GM19467 (cell line): ENCODE results near the gene ZBTB16.

ENCODE experiments used
- ATAC-seq: cut with Tn5 transposase; IDR thresholded peaks from one replicate; pipeline ENCODE4 v1.9.1; 2021; ENCODE audit warnings: mild to moderate bottlenecking, moderate library complexity; ENCODE audit not compliant: unreplicated experiment

The ZBTB16 gene

DNA sequence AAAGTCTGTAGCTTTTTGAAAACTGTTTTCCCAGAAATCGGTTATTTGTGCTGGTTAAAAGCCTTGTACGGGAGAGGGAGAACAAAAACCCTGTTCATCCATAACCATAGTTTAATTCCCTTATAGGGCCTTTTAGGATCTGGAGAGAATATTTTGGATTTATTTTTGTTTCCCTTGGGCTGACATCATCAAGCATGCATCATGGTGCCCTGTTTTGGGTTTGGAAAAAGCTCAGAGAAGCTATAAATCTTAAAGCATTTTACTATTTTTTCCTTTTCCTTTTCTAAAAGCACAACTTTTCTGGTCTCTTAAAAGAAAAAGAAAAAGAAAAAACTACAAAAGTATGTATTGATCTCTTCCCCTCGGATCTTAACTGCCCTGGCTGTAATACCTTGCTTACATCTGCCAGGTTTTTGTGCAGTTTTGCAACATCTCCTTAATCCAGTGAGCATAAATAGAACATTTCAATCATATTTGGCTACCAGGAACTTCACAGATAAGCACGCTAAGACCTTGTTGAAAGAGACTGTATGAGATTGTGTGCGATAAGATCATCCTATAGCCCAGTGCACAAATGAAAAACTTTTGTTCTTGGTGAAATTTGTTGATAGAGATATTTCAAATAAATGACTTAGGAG is 88.0 kb downstream of the ZBTB16 start:
- ATAC-seq = no peak

DNA sequence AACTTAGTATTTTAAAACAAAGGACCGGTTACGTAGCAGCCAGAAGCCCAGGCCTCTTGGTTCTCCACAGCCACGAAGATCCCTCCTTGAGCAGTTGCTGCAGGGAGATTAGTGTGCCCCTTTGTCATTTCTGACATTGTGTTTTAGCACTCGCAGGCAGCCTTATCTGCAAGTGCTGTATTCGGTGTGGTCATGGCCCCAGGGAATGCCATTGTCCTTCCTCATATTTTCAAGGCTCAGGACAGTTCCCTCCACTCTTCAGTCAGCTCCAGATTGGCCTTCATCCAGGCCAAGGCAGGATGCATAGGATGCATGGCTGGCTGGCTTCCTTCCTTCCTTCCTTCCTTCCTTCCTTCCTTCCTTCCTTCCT is 88.5 kb downstream of the ZBTB16 start:
- no peak for ATAC-seq

DNA sequence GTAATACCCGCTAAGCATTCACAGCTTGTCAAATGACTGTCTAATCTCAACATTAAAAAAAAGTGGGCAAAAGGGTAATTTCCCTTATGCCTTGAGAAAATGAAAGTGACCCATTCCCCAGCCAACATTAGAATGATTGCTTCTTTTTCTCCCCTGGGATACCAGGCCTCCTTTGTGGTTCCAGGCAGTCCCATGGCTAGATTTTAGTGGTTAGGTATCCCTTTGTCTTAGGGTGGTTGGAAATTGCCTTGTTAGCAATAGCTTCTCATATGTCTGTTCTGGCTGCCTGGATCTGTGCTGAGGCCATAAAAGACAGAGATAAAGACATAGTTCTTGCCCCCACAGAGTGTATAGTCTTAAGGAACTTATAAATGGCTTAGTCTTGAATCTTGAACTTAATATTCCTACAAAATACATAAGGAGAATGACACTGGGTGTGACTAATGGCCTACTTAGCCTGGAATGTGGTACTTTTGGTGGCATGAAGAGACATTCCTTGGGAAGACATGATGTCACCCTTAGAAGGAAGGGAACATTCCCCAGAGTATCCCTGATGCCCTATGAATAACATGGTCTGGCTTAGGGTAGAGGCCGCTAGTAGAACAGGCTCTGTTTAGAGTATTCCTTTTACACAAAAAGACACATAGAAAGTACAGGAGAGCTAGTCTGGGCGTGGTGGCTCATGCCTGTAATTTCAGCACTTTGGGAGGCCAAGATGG is 90.3 kb downstream of the ZBTB16 start:
- ATAC-seq = no peak

DNA sequence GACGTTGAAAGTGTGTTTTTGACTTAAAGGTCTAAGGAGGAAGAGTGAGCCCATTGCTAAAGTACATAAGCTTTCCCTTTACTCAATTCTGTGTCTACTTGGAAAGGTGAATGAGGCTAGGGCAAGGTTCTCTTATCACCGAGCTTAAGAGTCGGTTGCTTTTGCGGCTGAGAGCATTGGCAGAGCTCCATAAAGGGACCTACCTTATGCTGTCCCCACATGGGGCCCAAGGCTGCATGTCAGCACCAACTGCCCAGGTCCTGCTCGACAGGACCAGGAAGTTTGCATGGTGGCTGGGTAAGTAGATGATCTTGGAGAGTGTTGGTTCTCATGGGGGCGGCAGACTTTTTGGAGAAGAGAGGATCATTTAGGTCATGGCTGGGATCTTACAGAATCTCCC is 91.2 kb downstream of the ZBTB16 start:
- no peak for ATAC-seq

DNA sequence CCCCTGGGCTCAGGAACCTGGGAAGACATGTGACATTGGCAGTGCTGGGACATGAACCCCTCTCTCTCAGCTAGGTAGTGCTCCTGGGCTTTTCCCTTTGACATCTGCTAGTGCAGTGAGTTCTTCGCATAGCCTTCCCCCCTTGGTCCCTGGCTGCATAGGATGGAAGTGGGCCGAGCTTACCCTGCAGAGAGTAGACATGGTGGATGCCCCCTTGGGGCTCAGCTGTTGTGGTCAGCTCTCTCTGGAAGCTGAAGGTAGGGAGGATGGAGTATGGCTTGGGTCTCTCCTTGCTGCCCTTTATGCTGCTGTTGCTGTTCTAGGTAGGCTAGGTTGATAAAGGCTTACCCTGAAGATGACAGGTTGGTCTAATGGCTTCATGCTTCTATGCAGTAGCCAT is 92.1 kb downstream of the ZBTB16 start:
- no peak for ATAC-seq

DNA sequence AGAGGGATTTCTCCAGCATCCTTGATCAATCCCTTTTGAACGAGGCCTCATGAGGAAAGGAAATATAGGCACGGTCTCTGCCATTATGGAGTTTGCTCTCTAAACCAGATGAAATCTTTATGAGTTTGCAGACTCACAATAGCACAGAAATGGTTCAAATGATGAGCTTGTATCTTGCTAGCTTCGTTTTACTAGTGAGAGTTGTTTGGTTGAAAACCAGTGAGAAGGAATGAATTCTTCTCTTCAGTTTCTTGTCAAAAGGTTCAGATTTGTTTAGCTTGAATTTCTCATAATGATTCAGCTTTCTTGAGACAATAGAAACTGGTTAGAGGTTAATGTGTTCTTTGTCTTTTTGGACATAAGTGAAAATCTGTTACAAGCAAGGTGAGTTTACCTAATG is 92.7 kb downstream of the ZBTB16 start:
- ATAC-seq = no peak

DNA sequence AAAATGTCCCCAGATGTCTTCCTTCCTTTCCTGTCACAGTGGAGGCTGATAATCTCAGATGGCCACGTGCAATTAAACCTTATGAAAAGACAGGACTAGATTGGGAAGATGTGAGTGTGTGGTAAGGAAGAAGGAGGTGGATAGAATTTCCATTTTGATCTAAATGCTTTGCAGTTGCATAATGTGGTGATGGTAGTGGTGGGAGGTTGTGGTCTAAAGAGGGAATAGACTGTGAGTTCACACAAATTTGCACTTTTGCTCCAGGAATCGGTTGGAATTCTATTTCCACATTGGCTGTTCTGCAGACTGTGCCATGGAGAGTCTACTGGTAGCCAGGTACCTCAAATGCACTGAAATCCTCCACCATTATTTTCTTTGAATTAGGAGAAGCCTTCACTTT is 93.3 kb downstream of the ZBTB16 start:
- ATAC-seq = no peak

DNA sequence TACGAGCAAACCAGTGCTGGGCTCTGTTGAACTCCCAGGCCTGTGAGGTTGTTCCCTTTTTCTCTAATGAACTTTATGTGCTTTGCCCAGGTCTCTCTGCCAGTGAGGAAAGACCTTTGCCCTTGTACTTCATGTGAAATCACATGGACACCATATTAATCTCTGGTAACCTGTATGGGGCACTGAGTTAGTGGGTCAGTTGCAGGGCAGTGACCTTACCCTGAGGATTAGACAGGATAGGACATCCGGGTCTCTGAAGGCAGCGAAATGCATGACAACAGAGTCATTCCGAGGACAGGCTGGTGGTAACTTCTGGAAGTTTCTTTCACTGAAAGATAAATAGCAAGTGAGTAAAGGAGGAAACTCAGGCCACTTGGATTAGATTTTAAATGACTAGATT is 93.7 kb downstream of the ZBTB16 start:
- no peak for ATAC-seq

DNA sequence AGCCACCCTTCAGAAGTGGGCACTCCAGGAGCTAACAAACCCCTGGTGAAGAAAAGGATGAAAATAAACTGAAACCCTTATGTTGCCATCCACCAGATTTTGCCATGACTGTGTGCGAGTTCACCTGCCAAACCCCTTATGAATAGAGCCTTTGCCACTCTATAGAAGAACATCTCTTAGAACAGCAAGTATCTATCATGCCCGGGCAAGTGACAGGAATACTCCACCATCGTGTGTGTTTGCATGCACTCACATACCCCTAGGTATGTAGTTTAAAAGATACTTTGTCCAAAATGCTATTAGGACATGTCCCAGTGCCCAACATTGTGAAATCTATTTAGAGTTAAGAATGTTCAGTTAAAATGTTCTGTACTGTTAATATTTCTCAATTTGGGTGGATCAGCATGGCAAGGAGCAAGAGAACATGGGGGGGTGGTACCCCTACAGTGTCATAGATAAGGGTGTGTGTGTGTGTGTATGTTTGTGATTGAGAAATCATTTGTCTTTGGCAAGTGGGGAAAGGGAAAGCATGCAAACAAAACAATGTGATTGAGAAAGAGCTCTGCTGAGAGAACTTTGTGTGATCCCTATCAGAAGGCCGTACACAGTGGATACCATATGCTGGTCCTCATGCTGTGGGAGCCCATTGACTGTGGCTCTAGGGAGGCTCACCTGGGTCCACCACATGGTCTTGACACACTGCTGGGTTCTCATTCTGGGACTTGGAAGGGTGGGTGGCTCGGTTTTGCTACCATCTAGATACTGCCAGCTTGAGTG is 94.9 kb downstream of the ZBTB16 start:
- ATAC-seq = no peak

DNA sequence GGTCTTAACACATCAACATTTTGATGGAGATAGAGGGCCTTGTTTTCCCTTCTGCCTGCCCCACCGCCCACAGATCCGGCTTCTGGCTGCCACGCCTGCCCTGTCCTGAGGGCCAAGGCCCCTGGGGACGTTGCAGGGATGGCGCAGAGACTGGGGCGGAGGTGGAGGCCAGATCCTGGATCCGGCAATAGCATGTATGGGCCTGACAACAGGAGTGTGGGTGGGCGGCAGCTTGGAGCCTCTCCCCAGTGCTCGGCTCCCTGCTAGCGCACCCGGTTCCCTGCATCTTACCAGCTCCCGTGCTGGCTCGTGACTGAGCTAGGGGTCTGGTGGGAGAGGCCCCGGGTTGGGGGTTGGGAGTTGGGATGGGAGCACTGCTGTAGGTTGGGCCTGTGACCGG is 95.6 kb downstream of the ZBTB16 start:
- no peak for ATAC-seq

DNA sequence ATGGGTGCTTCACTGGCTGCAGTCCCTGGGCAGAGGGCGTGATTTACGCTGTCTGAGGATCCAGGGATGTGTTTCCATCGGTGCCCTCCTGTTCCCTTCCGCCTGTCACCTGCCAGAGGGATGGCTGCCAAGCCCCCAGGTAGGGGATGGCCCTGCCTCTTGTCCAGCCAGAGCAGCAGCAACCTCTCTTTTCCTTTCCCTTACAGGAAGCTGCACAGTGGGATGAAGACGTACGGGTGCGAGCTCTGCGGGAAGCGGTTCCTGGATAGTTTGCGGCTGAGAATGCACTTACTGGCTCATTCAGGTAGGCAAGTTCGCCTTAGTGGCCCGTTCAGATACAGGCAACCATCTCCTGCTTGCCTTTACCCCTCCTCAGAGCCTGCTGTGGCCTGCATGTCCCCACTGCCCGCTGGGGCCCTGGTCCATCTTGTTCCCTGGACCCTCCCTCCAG is 96.6 kb downstream of the ZBTB16 start:
- ATAC-seq = no peak

DNA sequence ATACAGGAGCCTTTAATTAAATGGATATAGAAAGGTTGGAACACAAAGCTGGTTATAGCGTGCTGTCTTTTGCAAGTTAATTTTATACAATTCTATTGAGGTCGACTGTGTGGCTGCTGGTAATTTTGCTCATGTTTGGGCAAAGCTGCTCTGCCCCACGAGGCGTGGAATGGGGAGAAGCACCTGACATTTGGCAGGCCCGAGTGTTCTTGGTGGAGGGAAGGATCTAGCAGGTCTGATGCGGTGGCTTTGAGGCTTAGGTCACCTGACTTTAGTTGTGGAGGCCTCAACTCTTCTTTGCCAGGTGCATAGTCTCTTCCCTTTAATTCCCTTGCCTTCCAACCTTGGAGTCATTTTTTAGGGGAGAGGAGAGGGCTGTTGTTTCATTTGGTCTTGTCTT is 97.3 kb downstream of the ZBTB16 start:
- ATAC-seq = no peak

DNA sequence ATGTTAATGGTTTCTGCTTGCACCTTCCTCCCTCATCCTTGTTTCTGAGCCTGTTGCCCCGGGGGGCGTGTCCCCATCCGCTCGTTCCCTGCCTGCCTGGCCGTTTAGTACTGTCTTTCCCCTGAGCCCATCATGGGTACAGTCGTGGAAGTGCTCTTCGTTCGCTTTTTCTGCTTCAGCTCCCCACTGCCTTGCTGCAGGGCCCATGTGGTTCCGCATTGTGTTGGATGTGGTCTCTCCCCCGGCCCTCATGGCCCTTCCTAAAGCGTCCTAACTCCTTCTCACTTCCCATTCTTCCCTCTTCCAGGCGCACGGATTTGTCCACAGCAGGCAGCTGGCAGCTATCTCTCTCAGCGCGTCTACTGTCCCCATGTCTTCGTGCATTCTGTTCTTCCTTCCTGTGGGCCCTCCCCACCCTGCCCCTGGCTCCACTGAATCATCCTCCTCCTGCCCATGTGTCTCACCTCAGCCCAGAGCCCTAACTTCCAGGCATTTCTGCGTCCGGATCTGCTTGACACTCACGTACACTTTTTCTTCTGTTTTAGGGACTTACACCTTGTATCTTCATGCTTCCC is 98.1 kb downstream of the ZBTB16 start:
- ATAC-seq = no peak

DNA sequence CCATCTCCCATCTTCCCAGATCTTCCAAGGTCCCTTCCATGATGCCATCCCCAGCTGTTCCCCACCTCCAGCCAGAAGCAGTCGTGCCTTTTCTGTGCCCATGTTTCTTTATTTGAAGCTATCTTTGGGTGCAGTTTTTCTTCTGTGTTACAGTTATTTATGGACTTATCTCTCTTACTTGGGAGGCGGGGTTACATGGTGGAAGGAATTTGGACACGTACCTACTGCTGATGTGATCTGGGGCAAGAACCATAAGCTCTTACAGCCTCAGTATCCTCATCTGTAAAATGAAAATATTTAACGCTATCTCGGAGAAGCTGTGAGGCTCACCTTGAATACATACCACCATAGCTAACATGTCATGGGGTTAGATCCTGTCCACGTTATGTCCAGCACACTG is 98.9 kb downstream of the ZBTB16 start:
- ATAC-seq = no peak

DNA sequence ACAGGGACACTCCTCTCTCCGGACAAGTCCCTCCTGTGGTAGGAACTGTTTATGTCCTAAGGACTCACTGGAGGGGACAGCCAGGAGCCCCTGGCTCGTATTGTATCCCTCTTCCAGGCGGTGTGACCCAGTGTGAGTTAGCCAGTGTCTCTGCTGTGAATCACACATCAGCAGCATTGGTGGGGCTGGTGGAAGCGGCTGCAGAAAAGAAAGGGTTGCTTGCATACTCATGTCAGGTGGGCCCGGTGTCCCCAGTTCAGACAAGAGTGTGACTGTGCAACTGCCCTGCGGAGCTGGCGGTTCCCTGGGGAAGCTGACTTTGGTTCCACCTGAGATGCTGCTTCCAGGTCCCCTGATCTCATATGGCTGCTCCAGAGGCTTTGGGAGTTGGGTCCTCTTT is 99.4 kb downstream of the ZBTB16 start:
- ATAC-seq = no peak

DNA sequence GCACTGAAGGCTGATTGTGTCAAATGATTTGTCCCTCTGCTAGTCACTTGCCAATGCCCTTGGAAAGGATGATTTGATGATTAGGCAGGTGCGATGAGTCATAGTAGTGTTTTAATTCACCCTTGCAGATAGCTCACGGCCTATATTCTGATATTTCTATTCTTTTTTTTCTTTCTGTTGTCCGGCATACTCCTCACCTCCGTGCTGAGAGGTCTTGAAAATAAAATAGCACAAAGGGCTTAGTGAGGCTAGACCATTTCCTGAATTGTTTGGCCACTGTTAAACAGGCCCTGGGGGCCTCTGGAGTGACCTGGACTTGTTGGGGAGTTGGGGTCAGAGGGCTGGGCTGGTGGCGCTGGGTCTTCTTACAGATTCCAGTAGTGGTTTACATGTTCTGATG is 99.8 kb downstream of the ZBTB16 start:
- ATAC-seq = no peak

DNA sequence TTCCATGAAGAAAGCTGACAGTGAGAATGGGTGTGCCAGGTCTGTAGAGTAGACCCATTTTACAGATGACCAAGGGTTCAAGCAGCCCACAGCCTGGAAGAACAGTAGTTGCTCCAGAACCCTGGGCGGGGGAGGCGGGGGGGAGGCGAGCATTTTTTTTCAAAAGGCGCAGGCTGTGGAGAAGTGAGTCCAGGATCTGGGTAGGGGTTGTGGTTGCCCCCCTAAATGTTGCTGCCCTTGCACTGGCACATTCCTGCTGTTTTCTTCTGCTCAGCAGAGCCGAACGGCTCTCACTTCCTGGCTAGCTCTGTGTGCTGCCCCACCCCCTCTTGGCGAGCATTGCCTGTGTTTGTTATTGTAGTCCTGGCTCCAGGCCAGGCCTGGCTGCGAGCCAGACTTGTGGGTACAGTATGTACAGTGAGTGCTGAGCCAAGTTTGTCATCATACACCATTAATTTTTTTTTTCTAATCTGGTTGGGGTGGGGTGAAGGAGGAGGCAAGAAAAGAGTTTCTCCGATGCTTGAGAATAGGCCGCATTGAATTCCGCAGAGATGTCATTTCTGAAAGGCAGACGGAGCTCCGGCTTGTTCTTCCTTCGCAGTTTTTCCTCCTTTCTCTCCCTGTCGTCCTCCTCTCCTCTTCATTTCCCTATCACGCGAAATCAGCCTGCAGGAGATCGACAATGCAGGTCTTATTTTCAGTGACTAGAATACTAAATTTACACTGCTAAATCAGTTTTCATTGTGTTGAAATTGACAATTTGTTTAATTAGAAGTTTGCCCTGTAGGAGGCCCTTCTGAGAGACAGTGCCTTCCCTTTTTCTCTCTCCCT is 100.5 kb downstream of the ZBTB16 start:
- ATAC-seq = no peak

DNA sequence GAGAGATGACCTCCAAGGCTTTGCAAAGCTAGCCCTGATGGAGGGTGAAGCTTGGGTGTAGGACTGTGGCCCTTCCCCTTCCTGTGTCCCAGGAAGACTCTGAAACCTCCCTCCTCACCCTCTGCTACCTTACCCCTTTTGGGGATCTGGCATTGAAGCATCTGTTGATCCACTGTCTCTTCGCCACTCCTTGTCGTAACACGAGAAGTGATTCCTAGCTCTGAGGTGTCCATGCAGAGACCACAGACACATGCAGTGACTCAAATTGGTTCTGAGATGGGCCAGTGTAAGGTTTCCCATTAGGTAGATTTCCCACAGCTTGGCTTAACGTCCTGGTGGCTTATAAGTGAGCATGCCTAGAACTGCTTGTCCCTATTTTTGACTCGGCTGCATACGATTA is 101.4 kb downstream of the ZBTB16 start:
- ATAC-seq = no peak

DNA sequence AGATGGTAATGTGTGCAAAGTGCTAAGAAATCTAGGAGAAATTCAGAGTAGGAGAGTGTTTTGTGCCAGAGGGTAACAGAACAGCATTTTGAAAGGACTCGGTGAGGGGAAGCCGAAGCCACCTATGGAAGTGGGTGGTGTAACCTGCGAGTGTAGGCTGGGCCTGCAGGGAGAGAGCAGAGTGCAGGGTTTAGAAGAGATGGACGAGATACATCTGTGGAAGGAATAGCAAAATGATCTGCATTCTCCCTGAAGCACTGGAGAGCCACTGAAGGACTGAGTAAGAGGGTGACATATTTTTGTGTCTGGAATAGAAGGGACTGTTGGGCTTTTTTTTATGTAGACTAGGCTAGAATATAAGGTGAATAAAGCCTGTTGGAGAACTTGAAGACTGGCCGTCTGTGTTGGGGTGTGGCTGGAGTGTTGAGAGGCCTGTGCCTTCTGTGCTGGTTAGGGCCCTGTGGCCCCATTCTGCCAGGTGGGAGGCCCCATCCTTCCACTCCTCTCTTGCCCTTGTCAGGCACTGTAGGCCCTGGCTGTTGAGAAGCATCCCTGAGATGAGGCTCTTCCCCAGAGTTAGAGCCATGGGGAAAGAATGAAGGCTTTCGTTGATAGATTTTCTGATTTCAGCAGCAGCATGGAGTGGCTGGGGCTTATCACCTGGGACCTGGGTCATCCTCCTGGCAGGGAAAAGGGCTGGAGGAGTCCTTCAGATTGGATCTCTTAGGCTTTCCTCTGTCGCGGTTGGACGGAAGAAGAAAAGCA is 102.2 kb downstream of the ZBTB16 start:
- ATAC-seq = no peak

DNA sequence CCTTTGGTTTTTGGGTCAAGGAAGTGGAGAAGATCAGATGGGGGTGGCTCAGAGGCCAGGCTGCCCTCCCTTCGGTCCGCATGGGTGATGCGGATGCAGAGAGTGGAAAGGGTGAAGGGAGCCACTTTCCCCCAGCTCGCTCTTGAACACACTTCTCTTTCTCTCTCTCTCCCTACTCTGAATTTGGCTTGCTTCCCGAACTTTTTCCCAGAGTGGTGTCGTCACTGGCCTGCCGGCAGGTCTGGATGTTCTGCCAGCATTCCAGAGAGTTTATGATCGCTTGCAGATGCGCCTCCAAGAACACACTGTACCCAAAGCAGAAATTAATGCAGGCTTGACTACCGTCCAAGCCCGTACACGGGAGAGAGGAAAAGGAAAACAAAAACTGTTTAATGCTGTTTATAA is 103.2 kb downstream of the ZBTB16 start:
- no peak for ATAC-seq
